Stimulated activated CD4-positive, alpha-beta T cell treated with anti-CD3 and anti-CD28 coated beads, TNF-alpha, amount 100 ng/mL, for 24 hours (primary cell): ENCODE measurements around the gene ITGAE.
"Not testable (repeated sequence)": the region's sequence is repeated elsewhere in the genome, so short reads cannot be mapped to it uniquely, and the experiment has no call there.

Experiments
- DNase-seq, 3 experiments: peaks; one replicate each; pipeline ENCODE4 v3.0.0-alpha.2; 2020; ENCODE audit warnings: low read depth in 3 of 3

Gene ITGAE

GRCh38 chr17:3795390-3796102 lies 5.4 kb downstream of the ITGAE start:
- no peak for DNase-seq

- DNase-seq: no peak
These were observed 6.2 kb downstream of the ITGAE start for GRCh38 chr17:3794557-3795389.

- DNase-seq: not testable (repeated sequence)
These were observed 6.8 kb downstream of the ITGAE start for GRCh38 chr17:3794152-3794551.

GRCh38 chr17:3793258-3793657 lies 7.7 kb downstream of the ITGAE start:
- not testable (repeated sequence) for DNase-seq

GRCh38 chr17:3792481-3792880 lies 8.5 kb downstream of the ITGAE start:
- DNase-seq: no peak

- no peak for DNase-seq
These were observed 12.8 kb downstream of the ITGAE start for GRCh38 chr17:3788200-3788599.

GRCh38 chr17:3785323-3785722 lies 15.7 kb downstream of the ITGAE start:
- DNase-seq: not testable (repeated sequence)

- no peak for DNase-seq
These were observed 18.2 kb downstream of the ITGAE start for GRCh38 chr17:3782751-3783150.

- DNase-seq: no peak
These were observed 20.0 kb downstream of the ITGAE start for GRCh38 chr17:3780986-3781385.

GRCh38 chr17:3777366-3778120 lies 23.4 kb downstream of the ITGAE start:
- DNase-seq: no peak

- no peak for DNase-seq
These were observed 27.0 kb downstream of the ITGAE start for GRCh38 chr17:3773966-3774365.

GRCh38 chr17:3773511-3773910 lies 27.5 kb downstream of the ITGAE start:
- no peak for DNase-seq

GRCh38 chr17:3772764-3773163 lies 28.2 kb downstream of the ITGAE start:
- no peak for DNase-seq

GRCh38 chr17:3771140-3771539 lies 29.8 kb downstream of the ITGAE start:
- no peak for DNase-seq

- no peak for DNase-seq
These were observed 30.5 kb downstream of the ITGAE start for GRCh38 chr17:3770466-3770865.

GRCh38 chr17:3768769-3769168 lies 32.2 kb downstream of the ITGAE start:
- no peak for DNase-seq

- DNase-seq: no peak
These were observed 32.6 kb downstream of the ITGAE start for GRCh38 chr17:3768341-3768740.

GRCh38 chr17:3766779-3767178 lies 34.2 kb downstream of the ITGAE start:
- no peak for DNase-seq

GRCh38 chr17:3765981-3766380 lies 35.0 kb downstream of the ITGAE start:
- DNase-seq: no peak

- no peak for DNase-seq
These were observed 37.2 kb downstream of the ITGAE start for GRCh38 chr17:3763777-3764170.

- no peak for DNase-seq
These were observed 37.8 kb downstream of the ITGAE start for GRCh38 chr17:3762922-3763776.
